Ishikawa (cell line): Measurements from ENCODE around the gene TIMP2.

ENCODE experiments used
- CEBPB ChIP-seq: IDR thresholded peaks from 2 replicates; pipeline ENCODE4 v1.6.1; 2012
- CREB1 ChIP-seq: IDR thresholded peaks from 2 replicates; pipeline ENCODE4 v1.6.1; 2012; ENCODE audit warnings: low read depth
- EGR1 ChIP-seq: IDR thresholded peaks from 2 replicates; pipeline ENCODE4 v1.6.1; 2012
- EP300 ChIP-seq: IDR thresholded peaks from 2 replicates; pipeline ENCODE4 v1.6.1; 2012; ENCODE audit warnings: borderline replicate concordance
- FOXM1 ChIP-seq: IDR thresholded peaks from 2 replicates; pipeline ENCODE4 v1.6.1; 2012; ENCODE audit warnings: low read depth, borderline replicate concordance
- MAX ChIP-seq: IDR thresholded peaks from 2 replicates; pipeline ENCODE4 v1.6.1; 2012
- NFIC ChIP-seq: IDR thresholded peaks from 2 replicates; pipeline ENCODE4 v1.6.1; 2012
- RAD21 ChIP-seq: IDR thresholded peaks from 2 replicates; pipeline ENCODE4 v1.6.1; 2012; ENCODE audit warnings: low read depth
- REST ChIP-seq: IDR thresholded peaks from 2 replicates; pipeline ENCODE4 v1.6.1; 2012; ENCODE audit warnings: low read depth, mild to moderate bottlenecking
- TAF1 ChIP-seq: IDR thresholded peaks from 2 replicates; pipeline ENCODE4 v1.6.1; 2012; ENCODE audit warnings: low read depth, mild to moderate bottlenecking
- TCF12 ChIP-seq: IDR thresholded peaks from 2 replicates; pipeline ENCODE4 v1.6.1; 2012; ENCODE audit warnings: low read depth
- TEAD4 ChIP-seq: IDR thresholded peaks from 2 replicates; pipeline ENCODE4 v1.6.1; 2012
- USF1 ChIP-seq: IDR thresholded peaks from 2 replicates; pipeline ENCODE4 v1.6.1; 2012
- YY1 ChIP-seq: IDR thresholded peaks from 2 replicates; pipeline ENCODE4 v1.6.1; 2012; ENCODE audit warnings: low read depth
- ZBTB7A ChIP-seq: IDR thresholded peaks from 2 replicates; pipeline ENCODE4 v1.6.1; 2012; ENCODE audit warnings: low read depth

Gene TIMP2

GRCh38 chr17:78892936-78893379 lies 32.2 kb downstream of the TIMP2 start:
- TF ChIP-seq FOXM1 (no peak), RAD21 (no peak)

- TF ChIP-seq TAF1: no peak
- TF ChIP-seq MAX: no peak
- TF ChIP-seq ZBTB7A: no peak
- TF ChIP-seq REST: no peak
- TF ChIP-seq FOXM1: no peak
- TF ChIP-seq EP300: no peak
- TF ChIP-seq EGR1: no peak
- TF ChIP-seq TCF12: no peak
- TF ChIP-seq NFIC: no peak
- no peak for TF ChIP-seq TEAD4
- no peak for TF ChIP-seq USF1
- no peak for TF ChIP-seq CREB1
- no peak for TF ChIP-seq RAD21
- TF ChIP-seq YY1: no peak
- TF ChIP-seq CEBPB: no peak
Observed at GRCh38 chr17:78892520-78892919, 32.7 kb downstream of the TIMP2 start.

- TF ChIP-seq CEBPB (no peak), NFIC (no peak), EGR1 (no peak), YY1 (no peak), TEAD4 (no peak), EP300 (no peak), MAX (no peak), ZBTB7A (no peak), TAF1 (no peak), REST (no peak), FOXM1 (no peak), CREB1 (no peak), RAD21 (no peak), TCF12 (no peak)
Observed at GRCh38 chr17:78892062-78892456, 33.1 kb downstream of the TIMP2 start.

GRCh38 chr17:78891406-78892061 lies 33.7 kb downstream of the TIMP2 start:
- TF ChIP-seq CREB1: no peak
- no peak for TF ChIP-seq REST
- TF ChIP-seq EGR1: no peak
- TF ChIP-seq MAX: no peak
- TF ChIP-seq ZBTB7A: no peak
- no peak for TF ChIP-seq CEBPB
- TF ChIP-seq EP300: no peak
- no peak for TF ChIP-seq FOXM1
- TF ChIP-seq RAD21: no peak
- TF ChIP-seq TCF12: no peak

- no peak for TF ChIP-seq EGR1
- no peak for TF ChIP-seq EP300
- TF ChIP-seq USF1: no peak
- no peak for TF ChIP-seq TCF12
- TF ChIP-seq NFIC: no peak
- no peak for TF ChIP-seq YY1
- TF ChIP-seq RAD21: no peak
Observed at GRCh38 chr17:78890498-78890897, 34.7 kb downstream of the TIMP2 start.
